ENCODE results near the gene UBA1. TPM values are rescaled to one million over a fixed set of nuclear protein-coding genes. Genes with fewer than 3 reads are reported as not detected.

UBA1 gene
- total and polyA plus RNA-seq, 2 of the 8 experiments (the other 6 are each of a cell fraction or from before 2014, with no cell fraction given), result 313 to 458 TPM

- no peak for TF ChIP-seq CHD7 (IDR thresholded peaks at IDR 0.05; ENCODE audit: insufficient replicate concordance, low read length)
- TF ChIP-seq ATF2 (IDR thresholded peaks at IDR 0.05; ENCODE audit: low read length), result no peak
- no peak for TF ChIP-seq SRF (IDR thresholded peaks at IDR 0.05; ENCODE audit: low read depth, low read length)
- no peak for TF ChIP-seq TCF12 (IDR thresholded peaks at IDR 0.05; ENCODE audit: low read depth, low read length)
- TF ChIP-seq TBP (IDR thresholded peaks at IDR 0.05; ENCODE audit: low read depth, low read length), result no peak
- no peak for TF ChIP-seq GTF2F1 (IDR thresholded peaks at IDR 0.05; ENCODE audit: borderline replicate concordance, low read depth, low read length)
- no peak for TF ChIP-seq BACH1 (IDR thresholded peaks at IDR 0.05; ENCODE audit: low read length)
- no peak for TF ChIP-seq JUN (IDR thresholded peaks at IDR 0.05; ENCODE audit: low read depth, low read length)
- no peak for TF ChIP-seq YY1 (IDR thresholded peaks at IDR 0.05; ENCODE audit: low read depth, low read length)
- no peak for TF ChIP-seq TEAD4 (IDR thresholded peaks at IDR 0.05; ENCODE audit: low read depth, low read length)
- TF ChIP-seq HDAC6 (IDR thresholded peaks at IDR 0.05; ENCODE audit: low read depth, low read length), result no peak
Observed at GRCh38 chrX:47235691-47236103, 42.1 kb downstream of the UBA1 start (continued).

Measured in H1 (cell line).